ENCODE data around the gene COX20. TPM values are rescaled to one million over a fixed set of nuclear protein-coding genes. Genes with fewer than 3 reads are reported as not detected.
A peak's percentile ranks its signal among the peaks of the same experiment; 100 is the strongest.

The COX20 gene
- total RNA-seq, 1 experiment from 2014 or later = 55.0 TPM

GRCh38 chr1:244834543-244835275, 749 bp upstream of the COX20 start:
- Histone ChIP-seq H3K36me3 (ENCODE audit: control insufficient read depth, insufficient read depth, low read length) (peaks cover 11% of the 10 kb centered on the region), H3K27ac (ENCODE audit: low read length) (peak overlapping the region; percentile 100), H3K4me1 (ENCODE audit: control insufficient read depth, insufficient read depth, low read length) (peaks cover 30% of the 10 kb centered on the region), H3K27me3 (ENCODE audit: control insufficient read depth, insufficient read depth, low read length) (no peaks in the 10 kb centered on the region), H3K4me3 (ENCODE audit: low read depth in 2 of 2, low read length in 2 of 2) (peak overlapping the region; percentile 67 to 96), H3K9me3 (ENCODE audit: control insufficient read depth, insufficient read depth, low read depth, low read length) (no peaks in the 10 kb centered on the region)
- POLR2A ChIA-PET = interaction anchor here (0.5 to 1.0 kb wide), 5 partner anchors 26 to 305 kb away, joined by 3 to 11 read pairs (median 3); partner anchors contain the start of gene HNRNPU
- intact Hi-C loops (cut with micrococcal nuclease; ENCODE audit: unreplicated experiment) (loop anchor here (5.0 kb wide), 2 partner anchors 208 to 1733 kb away; partner anchors contain the start of genes CNST and TFB2M), in situ Hi-C loops (cut with HindIII; ENCODE audit: low pct_unique_long_range_greater_than_20kb, low sequenced_read_pairs) (no loop called here)
- CTCF ChIA-PET = no interaction called here
- ATAC-seq (peak; percentile 76), DNase-seq (ENCODE audit: low read depth, low spot score) (peak; percentile 69)
- no TSS peak for BruUV-seq (replicated peaks)
- peak; percentile 56; the same call in 1 of the 2 replicates for TF ChIP-seq POLR2AphosphoS5 (IDR thresholded peaks at IDR 0.05; ENCODE audit: low read depth, low read length)
- TF ChIP-seq SIN3A (IDR thresholded peaks at IDR 0.05; ENCODE audit: borderline replicate concordance, insufficient read depth, low read depth, low read length) = 0 out of 2 replicates have a peak, but pooled peaks have one; percentile 20
- no peak for TF ChIP-seq TCF7L2 (IDR thresholded peaks at IDR 0.05; ENCODE audit: low read depth, low read length)
- no peak for TF ChIP-seq CTCF (IDR thresholded peaks at IDR 0.05)
- no peak for TF ChIP-seq REST (IDR thresholded peaks at IDR 0.05; ENCODE audit: insufficient read depth in 1 of 2, low read depth in 2 of 2, low read length in 1 of 2)

GRCh38 chr1:244836135-244836521, 670 bp downstream of the COX20 start:
- Histone ChIP-seq H3K27ac (ENCODE audit: low read length) (peak overlapping the region; percentile 95), H3K4me1 (ENCODE audit: control insufficient read depth, insufficient read depth, low read length) (peaks cover 44% of the 10 kb centered on the region), H3K4me3 (ENCODE audit: low read depth in 2 of 2, low read length in 2 of 2) (peak overlapping the region; percentile 67 to 96), H3K9me3 (ENCODE audit: control insufficient read depth, insufficient read depth, low read depth, low read length) (no peaks in the 10 kb centered on the region), H3K27me3 (ENCODE audit: control insufficient read depth, insufficient read depth, low read length) (no peaks in the 10 kb centered on the region), H3K36me3 (ENCODE audit: control insufficient read depth, insufficient read depth, low read length) (peaks cover 11% of the 10 kb centered on the region)
- ChIA-PET CTCF (no interaction called here), POLR2A (interaction anchor here (0.8 to 1.0 kb wide), 3 partner anchors 11 to 231 kb away, joined by 3 to 5 read pairs (median 4); partner anchors contain the start of gene HNRNPU)
- DNase-seq (ENCODE audit: low read depth, low spot score) = peak; percentile 36
- in situ Hi-C loops (cut with HindIII; ENCODE audit: low pct_unique_long_range_greater_than_20kb, low sequenced_read_pairs) (no loop called here), intact Hi-C loops (cut with micrococcal nuclease; ENCODE audit: unreplicated experiment) (loop anchor here (5.0 kb wide), 1 partner anchor 206 kb away; no protein-coding TSS in a partner anchor)
- TSS peak; percentile 79 for BruUV-seq (replicated peaks)
- ATAC-seq = peak; percentile 7; the same call in 1 of the 2 replicates
- no peak for TF ChIP-seq CTCF (IDR thresholded peaks at IDR 0.05)
- peak; percentile 68; the same call in 1 of the 2 replicates for TF ChIP-seq POLR2AphosphoS5 (IDR thresholded peaks at IDR 0.05; ENCODE audit: low read depth, low read length)

Measured in Panc1 (cell line).